Eye (tissue), 1 donor: ENCODE measurements around the gene CNTN4.

Experiments
- DNase-seq: peaks from one replicate; pipeline ENCODE4 v3.0.0-alpha.2; 2015

Gene CNTN4

DNA sequence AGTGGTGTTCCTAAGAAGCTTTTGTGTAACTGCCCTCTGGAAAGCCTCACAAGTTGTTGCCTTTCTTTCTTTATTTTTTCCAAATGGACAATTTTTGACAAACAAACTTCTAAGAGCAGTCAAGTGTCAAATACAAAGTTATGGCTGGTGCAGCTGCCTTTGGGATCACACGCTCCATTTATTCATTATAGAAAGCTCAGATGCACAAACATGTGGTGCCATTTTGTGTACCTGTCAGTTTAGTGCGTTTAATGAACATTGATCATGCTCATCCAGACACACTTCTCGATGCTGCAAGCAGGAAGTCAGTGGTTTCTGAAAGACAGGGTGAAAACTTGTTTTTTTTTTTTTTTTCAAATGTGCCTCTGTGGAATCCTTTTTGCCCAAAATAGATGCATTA, 324.5 kb downstream of the CNTN4 start:
- peak; percentile 90 for DNase-seq

DNA sequence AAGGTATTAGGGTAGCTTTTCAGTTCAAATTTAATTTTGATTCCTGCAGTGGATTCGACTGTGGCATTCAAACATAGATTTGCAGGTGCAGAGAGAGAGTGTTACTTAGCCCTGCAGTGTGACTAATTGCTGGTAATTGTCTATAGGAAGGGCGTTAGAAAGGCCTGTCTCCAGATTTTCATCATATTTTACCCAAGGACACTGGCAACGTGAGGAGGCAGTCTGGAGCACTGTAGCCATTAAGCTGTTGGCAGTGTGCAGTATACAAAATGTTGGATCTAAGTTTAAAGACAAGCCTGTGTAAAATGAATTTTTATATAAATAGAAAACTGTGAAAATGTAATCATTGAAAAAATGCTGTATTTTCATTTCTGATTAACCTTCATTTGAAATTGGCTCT, 342.9 kb downstream of the CNTN4 start:
- no peak for DNase-seq

DNA sequence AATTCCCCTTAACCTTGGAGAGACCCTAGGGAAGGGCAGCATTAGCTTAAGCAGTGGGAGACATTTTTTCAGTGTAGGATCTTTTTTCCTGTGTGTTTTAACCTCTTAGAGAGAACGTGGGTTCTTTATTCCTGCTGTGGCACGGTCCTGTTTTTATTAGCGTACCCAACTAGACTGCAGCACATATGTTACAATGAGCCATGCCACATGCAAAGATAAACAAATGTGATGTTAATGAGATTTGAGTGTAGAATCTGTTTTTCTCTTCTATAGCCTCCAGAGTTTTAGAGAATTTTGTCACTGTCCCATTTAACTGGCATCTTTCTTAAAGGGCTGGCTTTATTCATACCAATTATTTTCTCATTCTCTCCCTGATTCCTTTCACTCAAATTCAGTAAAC, 347.5 kb downstream of the CNTN4 start:
- DNase-seq = no peak

DNA sequence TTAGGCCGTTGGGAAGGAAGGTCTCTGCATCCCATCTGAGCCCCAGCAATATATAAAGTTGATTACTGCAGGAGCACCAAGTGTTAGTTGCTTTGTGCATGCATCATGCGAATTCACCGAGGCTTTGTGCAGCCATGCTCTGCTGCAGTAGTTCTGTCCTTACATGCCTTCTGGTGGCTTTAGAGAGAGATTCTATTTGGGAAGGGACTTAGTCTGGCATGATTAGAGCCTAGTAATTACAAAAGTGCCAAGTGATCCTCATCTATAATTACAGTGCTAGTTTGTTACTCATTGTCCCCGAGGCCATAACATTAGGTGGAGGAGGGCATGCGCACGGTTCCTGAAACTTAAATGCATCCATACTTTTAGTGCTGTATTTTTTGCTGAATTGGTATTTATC, 353.6 kb downstream of the CNTN4 start:
- DNase-seq = peak; percentile 26

DNA sequence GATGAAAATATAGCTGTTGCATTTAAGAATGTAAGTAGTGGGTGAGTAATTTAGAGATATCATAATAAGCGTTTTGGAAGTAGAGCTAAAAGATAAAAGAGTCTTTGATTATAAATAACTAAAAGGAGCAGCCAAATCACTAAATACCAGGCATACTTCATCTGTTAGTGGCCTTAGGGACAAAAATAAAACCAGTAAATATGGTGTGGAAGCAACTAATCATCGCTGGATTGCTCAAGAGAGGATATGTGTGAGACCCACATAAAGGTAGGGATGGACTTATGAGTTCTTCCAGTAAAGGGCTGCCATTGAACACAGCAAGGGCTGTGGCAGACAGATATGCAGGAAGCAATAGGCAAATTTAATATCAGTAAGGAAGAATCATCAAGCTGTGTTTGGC, 356.2 kb downstream of the CNTN4 start:
- no peak for DNase-seq

DNA sequence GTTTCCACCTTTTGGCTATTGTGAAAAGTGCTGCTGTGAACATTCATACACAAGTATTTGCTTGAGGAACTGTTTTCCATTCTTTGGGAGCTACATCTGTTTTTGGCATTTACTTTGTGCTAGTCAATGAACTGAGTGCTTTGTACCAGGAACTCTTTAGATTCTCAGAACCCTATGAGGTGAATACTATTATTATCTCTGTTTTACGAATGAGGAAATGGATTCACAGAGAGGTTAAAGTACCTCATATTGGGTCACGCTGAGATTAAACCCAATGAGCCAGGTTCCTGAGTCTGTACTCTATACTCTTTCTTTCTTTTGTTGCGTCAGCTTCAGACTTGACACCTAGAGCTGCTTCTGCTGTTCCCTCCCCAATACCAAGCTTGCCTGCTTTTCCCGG, 358.1 kb downstream of the CNTN4 start:
- DNase-seq = no peak

DNA sequence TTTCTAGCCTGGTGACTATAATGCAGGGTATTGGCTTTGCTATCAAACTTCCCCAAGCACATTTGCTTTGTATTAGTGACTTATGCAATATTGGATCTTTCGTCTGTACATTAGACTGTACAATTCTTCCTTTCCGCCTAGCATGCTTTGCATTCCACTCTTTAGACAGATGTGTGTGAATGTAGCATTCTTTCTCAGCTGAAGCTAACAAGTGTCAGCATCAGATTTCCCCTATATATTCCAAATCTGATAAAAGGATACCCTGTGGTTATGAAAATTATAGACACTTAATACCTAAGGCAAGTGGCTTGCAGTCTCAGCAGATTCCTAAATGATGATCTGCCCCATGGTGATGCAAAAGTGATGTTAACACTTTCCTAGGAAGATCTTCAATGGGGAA, 360.1 kb downstream of the CNTN4 start:
- DNase-seq = no peak

DNA sequence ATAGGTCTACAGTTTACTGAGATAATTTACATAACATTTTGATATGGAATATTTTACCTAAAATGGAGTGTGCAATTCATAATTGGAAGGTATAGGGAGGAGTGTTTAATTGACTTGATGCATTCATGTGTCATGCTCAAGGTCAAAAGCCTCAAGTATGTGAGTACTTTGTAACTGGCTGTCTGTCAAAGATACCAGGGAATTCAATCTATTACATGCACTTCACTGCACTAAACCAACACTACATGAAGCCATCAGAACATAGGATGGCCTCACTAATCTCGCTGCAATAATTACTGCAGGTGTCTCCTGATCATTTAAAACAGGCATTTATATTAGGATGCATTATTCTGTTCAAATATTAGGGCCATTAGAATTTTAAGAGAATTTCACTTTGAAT, 367.2 kb downstream of the CNTN4 start:
- DNase-seq = peak; percentile 71

DNA sequence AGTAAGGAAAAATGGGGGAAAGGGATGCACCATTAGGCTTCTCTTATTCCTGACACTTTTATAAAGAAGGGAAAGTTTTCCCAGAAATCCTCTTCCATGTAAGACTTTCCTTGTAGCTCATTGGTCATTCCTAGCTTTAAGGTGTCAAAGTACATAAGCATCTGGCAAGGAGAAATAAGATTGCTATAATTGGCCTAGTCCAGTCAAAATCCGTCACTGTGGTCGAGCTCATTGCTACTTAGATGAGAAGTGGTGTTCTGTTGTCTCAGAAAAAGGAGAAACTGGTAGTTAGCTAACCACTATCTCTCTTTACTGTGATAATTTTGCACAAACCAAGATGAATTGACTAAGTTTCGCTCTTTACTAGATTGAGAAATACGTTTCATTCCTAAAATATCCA, 370.1 kb downstream of the CNTN4 start:
- no peak for DNase-seq

DNA sequence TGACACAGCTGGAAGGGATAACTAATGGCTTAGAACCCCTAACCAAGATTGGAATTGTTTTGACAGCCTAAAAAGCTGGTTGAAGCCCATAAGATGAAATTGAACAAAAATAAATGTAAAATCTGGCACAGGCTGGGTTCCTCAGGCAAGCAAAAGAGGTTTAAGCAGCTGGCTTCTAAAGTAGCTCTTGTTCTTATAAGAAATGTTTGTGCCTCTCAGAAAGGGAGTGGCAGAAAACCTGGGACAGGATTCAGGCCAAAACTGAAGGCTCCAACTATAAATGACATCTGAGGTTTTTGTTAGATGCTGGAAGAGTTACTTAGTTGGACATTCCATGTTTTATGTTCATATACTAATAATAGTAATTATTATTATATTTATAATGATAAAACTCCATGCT, 378.3 kb downstream of the CNTN4 start:
- DNase-seq = peak; percentile 45

DNA sequence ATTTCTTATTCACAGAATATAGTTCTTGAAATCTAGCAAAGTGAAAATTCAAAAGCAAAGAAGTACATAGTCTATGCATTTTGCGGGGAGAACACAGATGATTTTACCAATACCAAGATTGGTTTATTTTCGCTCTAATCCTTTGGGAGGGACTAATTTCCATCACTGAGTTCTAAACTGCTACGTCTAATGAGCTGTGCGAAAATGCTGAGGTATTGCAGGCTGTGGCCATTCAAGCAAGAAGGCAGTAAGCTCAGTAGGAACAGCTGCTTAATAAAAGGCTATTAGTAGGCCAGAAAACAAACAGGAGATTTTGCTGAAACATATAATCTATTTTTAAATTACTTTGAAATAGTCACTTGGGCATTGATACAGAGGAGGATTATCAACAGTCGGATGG, 379.0 kb downstream of the CNTN4 start:
- DNase-seq = peak; percentile 77

DNA sequence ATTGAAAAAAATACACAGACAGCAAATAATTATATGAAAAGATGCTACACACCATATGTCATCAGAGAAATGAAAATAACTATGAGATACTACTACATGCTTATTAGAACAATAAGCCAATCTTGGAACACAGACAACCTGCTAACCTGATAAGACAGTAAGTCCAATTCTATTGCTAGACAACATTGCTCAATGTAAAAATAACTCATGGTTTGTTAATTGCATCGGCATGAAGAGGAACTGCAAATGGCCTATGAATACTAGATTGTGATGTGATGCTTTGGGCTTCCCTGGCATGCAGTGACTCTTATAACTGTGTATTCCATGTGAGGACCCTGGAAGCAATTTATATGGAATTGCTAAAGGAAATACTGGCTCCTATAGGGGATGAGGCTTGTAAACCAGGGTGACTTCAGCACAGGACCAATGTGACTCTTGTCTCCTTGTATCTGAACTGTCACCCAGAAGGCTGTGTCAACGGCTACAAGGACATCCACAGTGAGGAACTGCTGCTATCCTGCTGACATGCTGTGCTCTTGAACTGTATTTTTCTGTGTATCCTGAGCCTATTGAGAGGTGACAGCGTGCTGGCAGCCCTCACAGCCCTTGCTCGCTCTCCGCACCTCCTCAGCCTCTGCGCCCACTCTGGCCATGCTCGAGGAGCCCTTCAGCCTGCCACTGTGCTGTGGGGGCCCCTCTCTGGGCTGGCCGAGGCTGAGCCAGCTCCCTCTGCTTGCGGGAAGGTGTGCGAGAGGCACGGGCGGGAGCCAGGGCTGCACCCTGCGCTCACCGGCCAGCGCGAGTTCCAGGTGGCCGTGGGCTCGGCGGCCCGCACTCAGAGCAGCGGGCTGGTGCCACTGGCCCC, 385.7 kb downstream of the CNTN4 start:
- no peak for DNase-seq

DNA sequence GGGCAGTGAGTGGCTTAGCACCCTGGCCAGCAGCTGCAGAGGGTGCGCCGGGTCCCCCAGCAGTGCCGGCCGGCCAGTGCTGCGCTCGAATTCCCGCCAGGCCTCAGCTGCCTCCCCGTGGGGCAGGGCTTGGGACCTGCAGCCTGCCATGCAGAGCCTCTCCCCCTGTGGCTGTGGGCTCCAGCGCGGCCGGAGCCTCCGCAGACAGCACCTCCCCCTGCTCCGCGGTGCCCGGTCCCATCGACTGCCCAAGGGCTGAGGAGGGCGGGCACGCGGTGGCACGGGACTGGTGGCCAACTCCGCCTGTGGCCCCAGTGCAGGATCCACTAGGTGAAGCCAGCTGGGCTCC, 386.3 kb downstream of the CNTN4 start:
- no peak for DNase-seq

DNA sequence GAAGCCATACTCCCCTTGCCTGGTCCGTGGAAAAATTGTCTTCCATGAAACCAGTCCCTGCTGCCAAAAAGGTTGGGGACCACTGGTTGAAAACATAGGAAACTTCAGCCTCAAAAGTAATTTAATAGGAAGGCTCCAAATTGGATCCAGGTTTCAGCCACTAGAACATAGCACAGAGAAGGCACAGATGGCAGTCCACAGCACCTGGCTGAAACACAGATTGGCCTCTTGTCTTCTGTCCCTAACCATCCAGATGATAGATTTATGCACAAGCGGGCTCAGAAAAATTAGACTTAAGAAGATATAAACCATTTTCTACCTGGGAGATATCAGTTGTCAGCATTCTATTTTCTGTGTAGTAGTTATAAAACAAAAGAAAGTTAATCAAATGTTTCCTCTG, 397.1 kb downstream of the CNTN4 start:
- no peak for DNase-seq

DNA sequence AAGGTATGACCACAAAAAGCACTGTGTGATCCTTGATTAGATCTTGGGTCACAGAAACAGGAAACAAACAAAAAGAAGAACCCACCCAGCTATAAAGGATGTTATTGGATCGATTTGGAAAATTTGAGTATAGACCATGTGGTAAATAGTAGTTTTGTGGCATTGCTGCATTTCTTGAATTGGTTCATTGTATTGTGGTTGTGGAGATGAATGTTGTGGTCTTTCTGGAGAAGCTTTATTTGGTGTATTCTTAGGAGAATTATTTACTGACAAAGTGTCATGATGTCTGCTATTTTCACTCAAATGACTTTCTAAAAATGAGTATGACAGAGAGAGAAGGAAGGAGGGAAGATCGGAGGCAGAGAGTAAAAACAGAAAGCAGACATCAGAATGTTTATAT, 406.2 kb downstream of the CNTN4 start:
- no peak for DNase-seq

DNA sequence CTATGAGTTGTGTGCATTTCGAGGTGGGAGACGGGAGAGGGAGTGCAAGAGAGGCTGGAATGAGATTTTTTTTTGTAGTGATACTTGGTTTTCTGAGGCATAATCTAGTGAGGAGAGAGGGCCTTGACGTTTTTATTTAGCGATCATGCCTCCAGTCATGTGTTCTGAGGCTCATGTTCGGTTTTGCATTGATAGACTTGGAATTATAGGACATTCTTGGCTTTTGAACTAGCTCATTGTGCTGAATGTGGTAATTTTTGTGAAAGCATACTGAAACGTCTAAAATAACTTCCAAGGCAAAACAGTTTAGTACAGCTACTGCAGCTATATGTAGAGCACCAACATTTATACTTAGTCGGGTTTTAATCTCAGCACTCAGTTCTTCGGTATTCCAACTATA, 408.1 kb downstream of the CNTN4 start:
- no peak for DNase-seq

DNA sequence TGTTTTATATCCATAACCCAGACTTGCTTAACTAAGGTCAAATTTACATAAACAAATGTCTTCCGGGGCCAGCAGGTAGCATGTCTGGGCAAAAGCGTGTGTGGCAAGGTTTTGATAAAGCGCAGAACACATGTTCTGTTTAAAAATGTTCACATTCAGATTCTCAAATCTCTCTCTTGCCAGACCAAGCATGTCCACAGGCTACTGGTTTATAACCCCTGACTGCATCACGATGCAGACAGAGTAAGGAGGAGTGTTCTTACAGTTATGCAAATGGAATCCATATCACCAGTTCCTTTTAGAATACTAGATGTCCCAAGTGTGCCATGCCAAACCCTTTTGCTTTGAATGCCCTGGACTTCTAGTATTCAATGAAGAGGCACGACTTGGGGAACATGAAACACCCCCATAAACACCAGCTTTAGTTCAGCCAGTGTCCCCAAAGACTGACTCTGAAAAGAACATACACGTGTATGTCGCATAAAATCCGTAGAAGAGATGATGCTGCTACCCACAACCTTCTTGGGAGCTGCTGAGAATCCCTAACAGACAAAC, 412.0 kb downstream of the CNTN4 start:
- DNase-seq = no peak

DNA sequence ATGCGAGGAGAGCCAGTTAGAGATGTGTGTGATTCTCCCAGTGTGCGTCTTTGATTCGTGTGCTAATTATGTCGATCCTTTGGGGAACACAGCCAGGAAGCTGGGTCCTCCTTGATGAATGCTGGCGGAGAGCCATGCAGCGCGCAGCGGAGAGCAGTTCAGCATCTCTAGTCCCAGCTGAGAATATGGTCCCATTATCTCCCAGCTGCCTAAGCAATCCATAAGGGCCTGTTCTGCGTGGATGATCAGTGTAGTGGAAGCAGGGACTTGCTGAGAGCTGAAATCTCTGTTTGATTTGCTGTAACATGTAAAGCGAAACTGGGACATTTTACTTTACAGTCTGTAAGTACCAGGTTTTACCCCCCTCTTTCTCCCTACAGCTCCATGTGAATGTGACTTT, 412.7 kb downstream of the CNTN4 start:
- DNase-seq = peak; percentile 85

DNA sequence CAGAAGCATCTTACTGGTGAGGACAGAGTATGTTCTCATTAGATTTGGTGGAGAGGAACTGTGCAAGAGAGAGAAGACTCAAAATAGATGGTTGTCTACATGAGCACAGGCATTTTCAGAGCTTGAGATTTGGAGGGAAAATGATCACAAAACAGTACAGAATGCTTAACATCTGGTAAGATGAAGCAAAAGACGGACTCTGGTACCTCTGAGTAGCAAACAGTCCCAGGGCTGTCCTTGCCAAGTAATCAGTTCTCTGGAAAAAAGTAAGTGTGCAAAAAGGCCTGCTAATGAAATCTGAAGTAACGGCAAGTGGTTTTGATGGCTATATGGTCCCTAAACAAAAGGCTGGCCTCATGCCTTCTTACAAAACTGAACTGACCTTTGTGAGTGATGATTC, 414.2 kb downstream of the CNTN4 start:
- peak; percentile 46 for DNase-seq

DNA sequence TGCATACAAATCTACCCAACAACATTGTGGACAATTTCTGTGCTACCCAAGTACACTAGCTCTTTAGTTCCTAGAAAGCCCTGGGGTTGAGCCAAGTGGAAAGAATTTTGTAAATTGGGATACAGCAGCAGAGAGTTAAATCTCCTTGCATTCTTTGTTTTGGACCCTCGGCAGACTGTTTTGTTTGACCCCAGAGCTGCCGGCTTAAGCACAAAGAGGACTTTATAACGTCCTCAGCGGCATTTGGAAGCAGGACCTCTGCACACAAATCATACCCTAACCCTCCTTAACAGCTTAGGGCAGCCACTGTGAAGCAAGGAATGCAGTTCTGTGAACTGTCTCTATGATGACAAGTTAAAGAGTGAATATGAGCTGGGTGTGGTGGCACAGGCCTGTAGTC, 415.3 kb downstream of the CNTN4 start:
- DNase-seq = peak; percentile 49

DNA sequence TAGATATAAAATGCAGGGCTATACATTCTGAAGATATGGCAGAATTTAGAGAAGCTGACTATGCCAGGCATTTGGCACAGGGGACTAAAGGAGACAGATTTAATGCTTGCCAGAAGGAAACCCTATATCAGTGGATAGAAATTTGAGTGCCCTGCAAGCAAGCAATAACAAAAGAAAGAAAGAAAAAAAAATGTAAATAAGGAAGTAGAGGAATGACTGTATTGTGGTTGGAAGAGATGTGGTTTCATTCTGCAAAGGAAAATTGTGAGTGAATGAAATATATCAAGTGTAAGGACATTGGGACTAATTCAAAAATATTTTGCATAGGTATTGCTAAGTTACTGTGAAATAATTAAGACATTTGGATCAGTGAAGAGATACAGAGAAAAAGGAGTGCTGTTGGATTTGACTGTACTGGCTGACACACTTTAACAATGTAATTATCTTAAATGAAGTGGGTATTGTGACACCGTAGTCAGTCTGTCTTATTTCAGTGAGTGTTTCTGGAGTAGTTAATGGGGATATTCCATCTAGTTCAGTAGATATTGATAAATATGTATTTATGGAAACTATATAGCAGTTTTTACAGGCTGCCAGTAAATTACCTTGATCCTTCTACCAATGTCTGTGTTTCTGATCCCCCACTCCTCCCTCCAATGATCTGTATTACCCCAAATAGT, 418.2 kb downstream of the CNTN4 start:
- DNase-seq = no peak

DNA sequence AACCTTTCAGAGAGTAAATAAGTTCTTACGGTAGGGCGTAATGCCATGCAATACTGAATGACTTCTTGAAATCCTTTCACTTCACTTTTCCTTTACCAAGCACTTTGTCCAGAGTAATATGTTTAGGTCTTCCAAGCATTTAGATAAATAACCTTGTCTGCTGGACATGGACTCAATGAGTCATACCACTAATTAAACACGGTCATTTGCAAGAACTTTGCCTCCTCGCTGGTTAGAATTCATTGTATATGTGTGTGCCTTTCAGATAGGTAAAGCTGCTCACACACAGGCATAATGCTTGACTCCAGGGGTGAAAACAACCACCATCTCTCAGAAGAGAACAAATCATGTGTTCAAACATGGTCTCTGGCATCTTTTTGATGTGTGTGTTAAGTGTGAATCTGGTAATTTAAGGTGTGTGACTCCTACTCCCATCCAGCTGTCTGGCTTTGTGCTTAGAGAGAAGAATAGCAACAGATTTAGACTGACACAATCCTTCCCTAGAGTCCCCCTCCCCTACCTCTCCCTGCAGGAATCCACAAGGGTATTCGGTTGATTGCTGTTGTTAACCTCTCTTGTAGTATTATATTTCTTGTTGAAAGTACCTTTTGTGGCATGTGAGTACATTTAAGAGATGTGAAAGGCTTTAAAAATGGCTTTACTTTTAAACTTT, 419.0 kb downstream of the CNTN4 start:
- peak; percentile 35 for DNase-seq

DNA sequence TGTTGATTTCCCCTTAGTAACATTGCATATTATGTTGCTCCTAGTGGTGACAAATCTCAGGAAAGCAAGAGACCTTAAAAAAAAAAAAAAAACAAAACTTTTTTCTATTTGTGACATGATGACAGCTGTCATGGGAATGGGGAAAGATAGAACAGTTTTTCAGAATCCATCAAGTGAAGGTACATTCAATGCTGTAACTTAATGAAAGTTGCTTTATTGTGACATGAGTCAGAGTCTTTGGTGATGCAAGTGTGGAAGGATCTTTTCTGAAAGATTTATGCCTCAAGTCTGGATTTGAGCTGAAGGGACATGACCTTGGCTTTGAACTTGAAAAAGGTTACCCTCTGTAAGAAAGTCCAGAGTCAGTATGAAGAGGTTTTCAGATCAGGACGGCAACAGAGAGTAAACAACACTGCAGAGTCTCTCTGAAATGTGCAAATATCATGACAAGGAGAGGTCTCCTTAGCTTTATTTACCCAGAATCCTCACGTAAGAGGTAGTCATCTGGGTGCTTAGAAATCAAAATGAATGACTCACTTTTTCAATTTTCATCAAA, 424.7 kb downstream of the CNTN4 start:
- DNase-seq = no peak

DNA sequence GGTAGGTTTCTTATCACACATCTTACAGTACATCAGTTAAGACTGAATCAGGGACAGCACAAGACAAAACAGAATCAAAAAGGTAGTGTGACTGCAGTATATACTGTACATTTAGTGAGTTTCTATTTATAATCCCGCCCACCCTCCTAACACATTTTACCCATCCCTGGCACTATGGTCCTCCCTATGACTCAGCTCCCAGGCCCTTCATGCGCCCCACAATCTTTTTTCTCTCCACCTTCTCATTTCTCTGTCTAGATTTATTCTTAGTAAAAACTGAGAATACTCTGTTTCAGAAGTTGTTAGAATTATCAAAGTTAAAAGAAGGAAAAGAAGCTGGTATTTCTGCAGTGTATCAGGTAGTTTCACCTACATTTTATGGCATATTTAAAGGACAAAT, 427.3 kb downstream of the CNTN4 start:
- DNase-seq = no peak
